Activated T-helper 17 cell treated with anti-CD3 and anti-CD28 coated beads, Interleukin-2, amount 50 U/mL, for 72 hours (primary cell): Measurements from ENCODE around the gene SETD1A. TPM values are rescaled to one million over a fixed set of nuclear protein-coding genes. Genes with fewer than 3 reads are reported as not detected.
A peak's percentile ranks its signal among the peaks of the same experiment; 100 is the strongest.

ENCODE experiments used
- ATAC-seq: fragments of 150-1000 bp; cut with Tn5 transposase; replicated peaks from 2 replicates; pipeline ENCODE4 v1.10.0; 2021; ENCODE audit warnings: mild to moderate bottlenecking, moderate library complexity
- H3K27ac Mint-ChIP-seq: one replicate; pipeline ENCODE4 v1.8.0; 2022; ENCODE audit warnings: mixed read lengths
- H3K27me3 Mint-ChIP-seq: one replicate; pipeline ENCODE4 v1.8.0; 2022; ENCODE audit warnings: mixed read lengths
- H3K36me3 Mint-ChIP-seq: one replicate; pipeline ENCODE4 v1.8.0; 2022; ENCODE audit warnings: low read depth, mild to moderate bottlenecking, mixed read lengths
- H3K4me1 Mint-ChIP-seq: one replicate; pipeline ENCODE4 v1.8.0; 2022; ENCODE audit warnings: mixed read lengths
- H3K4me3 Mint-ChIP-seq: one replicate; pipeline ENCODE4 v1.8.0; 2022; ENCODE audit warnings: mild to moderate bottlenecking, mixed read lengths
- H3K9me3 Mint-ChIP-seq: one replicate; pipeline ENCODE4 v1.8.0; 2022; ENCODE audit warnings: mixed read lengths
- total RNA-seq, 2 donors: library from RNA; stranded (reverse); gene quantifications; one replicate each; pipeline ENCODE4 v1.2.3, GENCODE V29; 2022

Gene SETD1A
- total RNA-seq, 2 donors from 2014 or later, result 27.5 to 33.7 TPM

DNA sequence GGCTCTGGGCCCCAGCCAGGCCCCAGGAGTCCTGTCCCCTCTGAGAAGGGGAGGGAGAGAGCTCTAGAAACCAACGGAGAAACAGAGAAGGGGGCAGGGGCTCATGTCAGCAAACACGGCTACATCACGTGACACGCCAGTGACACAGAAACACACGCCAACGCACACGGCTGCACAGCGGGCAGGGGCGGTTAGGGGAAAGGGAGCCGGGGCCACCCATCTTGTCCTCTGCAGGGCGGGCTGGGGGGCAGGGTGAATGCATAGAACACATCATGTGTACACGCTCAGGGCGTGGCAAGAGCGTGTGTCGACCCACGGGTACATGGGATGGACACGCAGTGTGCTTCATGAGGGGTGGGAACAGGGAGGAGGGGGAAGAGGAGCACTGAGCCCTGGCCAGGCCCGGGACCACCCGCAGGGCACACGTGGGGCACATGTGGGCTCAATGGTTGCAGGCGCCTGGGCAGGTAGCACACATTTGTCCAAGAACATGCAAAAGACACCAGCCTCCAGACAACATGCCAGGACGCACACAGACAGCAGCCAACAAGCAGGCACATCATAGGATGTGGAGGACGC lies 32.0 kb downstream of the SETD1A start:
- H3K9me3 Mint-ChIP-seq, result no peaks in the 10 kb centered on the region
- H3K36me3 Mint-ChIP-seq, result no peaks in the 10 kb centered on the region

DNA sequence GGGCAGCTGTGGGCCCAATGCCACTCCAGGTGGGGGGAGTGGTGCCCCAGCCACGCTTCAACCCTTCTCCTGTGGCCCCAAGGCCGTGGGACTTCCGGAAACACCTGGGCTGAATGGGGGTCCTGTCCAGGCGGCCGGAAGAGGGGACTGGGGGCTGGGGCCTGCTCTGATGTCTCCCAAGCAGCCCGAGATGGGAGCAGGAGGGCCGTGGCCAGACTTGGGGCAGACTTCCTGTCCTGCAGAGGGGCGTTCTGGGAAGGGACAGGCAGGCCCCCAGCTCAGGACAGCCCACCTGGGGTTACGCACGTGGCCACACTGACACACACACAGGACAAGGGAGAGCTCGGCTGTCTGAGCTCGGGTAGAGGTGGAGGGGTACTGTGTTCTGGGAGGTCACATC lies 32.6 kb downstream of the SETD1A start:
- H3K36me3 Mint-ChIP-seq, result no peaks in the 10 kb centered on the region
- H3K27ac Mint-ChIP-seq, result no peak overlapping the region
- no peaks in the 10 kb centered on the region for H3K27me3 Mint-ChIP-seq
- H3K4me1 Mint-ChIP-seq, result peaks cover 6% of the 10 kb centered on the region
- no peak for ATAC-seq
- no peaks in the 10 kb centered on the region for H3K9me3 Mint-ChIP-seq
- no peak overlapping the region for H3K4me3 Mint-ChIP-seq

More for the DNA sequence above, 32.0 kb downstream of the SETD1A start:
- no peak overlapping the region for H3K27ac Mint-ChIP-seq
- no peaks in the 10 kb centered on the region for H3K27me3 Mint-ChIP-seq
- peaks cover 2% of the 10 kb centered on the region for H3K4me1 Mint-ChIP-seq
- ATAC-seq, result no peak
- H3K4me3 Mint-ChIP-seq, result no peak overlapping the region

- ATAC-seq, result no peak
- H3K9me3 Mint-ChIP-seq, result no peaks in the 10 kb centered on the region
- no peak overlapping the region for H3K4me3 Mint-ChIP-seq
- no peaks in the 10 kb centered on the region for H3K36me3 Mint-ChIP-seq
- no peak overlapping the region for H3K27ac Mint-ChIP-seq
- peaks cover 6% of the 10 kb centered on the region for H3K4me1 Mint-ChIP-seq
- no peaks in the 10 kb centered on the region for H3K27me3 Mint-ChIP-seq
These were observed 33.5 kb downstream of the SETD1A start for GRCh38 chr16:30991052-30991451.

GRCh38 chr16:30992276-30992780 lies 34.8 kb downstream of the SETD1A start:
- H3K9me3 Mint-ChIP-seq, result no peaks in the 10 kb centered on the region
- H3K4me1 Mint-ChIP-seq, result peaks cover 6% of the 10 kb centered on the region
- no peak overlapping the region for H3K4me3 Mint-ChIP-seq
- no peaks in the 10 kb centered on the region for H3K36me3 Mint-ChIP-seq
- ATAC-seq, result no peak
- no peaks in the 10 kb centered on the region for H3K27me3 Mint-ChIP-seq
- H3K27ac Mint-ChIP-seq, result no peak overlapping the region

- Mint-ChIP-seq H3K36me3 (no peaks in the 10 kb centered on the region), H3K4me3 (no peak overlapping the region), H3K4me1 (peaks cover 6% of the 10 kb centered on the region), H3K27ac (no peak overlapping the region), H3K27me3 (no peaks in the 10 kb centered on the region), H3K9me3 (no peaks in the 10 kb centered on the region)
- no peak for ATAC-seq
These were observed 35.6 kb downstream of the SETD1A start for GRCh38 chr16:30992931-30993816.

- Mint-ChIP-seq H3K36me3 (no peaks in the 10 kb centered on the region), H3K4me3 (peak overlapping the region; percentile 70), H3K27me3 (no peaks in the 10 kb centered on the region), H3K4me1 (peaks cover 6% of the 10 kb centered on the region), H3K27ac (no peak overlapping the region), H3K9me3 (no peaks in the 10 kb centered on the region)
- ATAC-seq, result no peak
These were observed 38.4 kb downstream of the SETD1A start for GRCh38 chr16:30995927-30996323.

- Mint-ChIP-seq H3K27ac (no peak overlapping the region), H3K9me3 (no peaks in the 10 kb centered on the region), H3K27me3 (no peaks in the 10 kb centered on the region), H3K4me1 (peaks cover 6% of the 10 kb centered on the region), H3K4me3 (peak overlapping the region; percentile 70), H3K36me3 (no peaks in the 10 kb centered on the region)
- ATAC-seq, result no peak
These were observed 38.9 kb downstream of the SETD1A start for GRCh38 chr16:30996324-30996984.

DNA sequence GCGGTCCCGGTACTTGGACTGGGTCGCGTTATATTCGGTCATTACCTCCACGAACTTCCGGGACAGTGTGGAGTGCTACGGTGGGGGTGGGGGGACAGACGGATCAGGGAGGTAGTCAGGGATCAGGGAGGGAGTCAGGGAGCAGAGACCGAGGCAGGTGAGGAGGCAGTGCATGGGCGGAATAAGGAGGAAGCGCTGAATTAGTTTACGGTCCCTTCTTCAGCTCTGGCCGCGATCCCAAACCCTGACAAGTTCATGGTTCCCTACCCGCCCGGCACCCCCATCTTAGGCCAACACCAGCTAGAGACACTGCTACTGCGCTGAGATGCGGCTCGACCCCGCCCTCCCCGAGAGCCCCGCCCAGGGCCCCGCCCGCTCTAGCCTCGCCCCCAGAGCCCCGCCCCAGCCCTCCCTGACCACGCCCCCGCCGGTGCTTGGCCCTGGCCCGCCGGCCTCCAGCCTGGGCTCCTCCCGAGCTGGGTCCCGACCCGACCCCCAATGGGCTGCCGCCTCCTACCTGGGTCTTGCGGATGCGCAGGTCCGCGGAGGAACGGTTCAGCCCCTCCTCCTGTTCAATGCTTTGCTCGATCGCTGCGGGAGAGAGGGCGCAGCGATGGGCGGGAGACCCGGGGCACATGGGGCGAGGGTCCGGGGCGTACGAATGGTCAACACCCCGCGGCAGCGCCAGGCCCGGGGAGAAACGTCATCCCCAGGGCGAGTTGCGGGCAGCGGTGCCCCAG lies 39.6 kb downstream of the SETD1A start:
- Mint-ChIP-seq H3K4me3 (peak overlapping the region; percentile 70), H3K9me3 (no peaks in the 10 kb centered on the region), H3K4me1 (peaks cover 6% of the 10 kb centered on the region), H3K27me3 (no peaks in the 10 kb centered on the region), H3K27ac (no peak overlapping the region), H3K36me3 (no peaks in the 10 kb centered on the region)
- ATAC-seq, result peak; percentile 91

DNA sequence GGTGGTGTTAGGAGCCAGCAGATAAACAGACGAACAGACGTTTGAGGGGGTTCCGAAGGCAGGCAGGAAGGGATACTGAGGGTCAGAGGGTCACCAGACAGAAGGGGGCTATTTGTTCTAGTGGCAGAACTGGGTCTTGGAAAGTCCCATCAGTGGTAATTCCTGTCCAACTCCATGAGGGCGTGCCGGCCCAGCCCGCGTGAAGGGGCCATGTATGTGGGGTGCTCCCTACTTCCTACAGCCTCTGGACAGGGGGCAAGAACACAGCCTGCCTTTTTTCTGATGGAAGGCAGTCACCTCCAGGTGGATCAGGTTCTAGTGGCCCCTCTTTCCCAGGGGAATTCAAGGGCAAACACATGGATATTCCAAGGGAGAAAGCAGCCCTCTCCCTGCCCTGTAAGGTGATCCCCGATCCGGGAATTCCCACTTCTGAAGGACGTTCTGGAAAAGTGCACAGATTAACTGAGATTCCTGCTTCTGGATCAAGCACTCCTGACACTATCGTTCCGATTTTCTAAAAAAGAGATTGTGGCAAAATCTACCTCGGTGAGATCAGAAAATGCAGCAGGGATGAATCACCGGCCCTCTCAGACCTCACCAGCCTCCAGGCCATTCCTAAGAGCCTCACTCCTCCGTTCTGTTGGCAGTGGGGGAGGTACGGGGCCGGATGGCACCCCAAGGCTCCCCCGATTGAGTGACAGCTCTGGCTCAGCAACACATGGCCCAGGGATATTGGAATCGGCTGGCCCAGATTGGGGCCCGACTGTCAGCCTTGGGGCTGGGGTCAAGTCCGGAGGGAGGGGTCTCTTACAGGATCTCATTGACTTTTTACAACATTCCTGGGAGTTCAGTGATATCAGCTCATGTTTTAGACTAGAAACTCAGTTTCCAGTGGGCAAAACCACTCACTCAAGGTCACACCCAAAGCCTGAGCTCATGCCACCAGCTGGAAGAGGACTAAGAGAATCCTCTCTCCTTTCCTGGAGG lies 40.5 kb downstream of the SETD1A start:
- no peak for ATAC-seq
- no peaks in the 10 kb centered on the region for H3K9me3 Mint-ChIP-seq
- H3K4me1 Mint-ChIP-seq, result peaks cover 6% of the 10 kb centered on the region
- H3K27me3 Mint-ChIP-seq, result no peaks in the 10 kb centered on the region
- no peaks in the 10 kb centered on the region for H3K36me3 Mint-ChIP-seq
- H3K4me3 Mint-ChIP-seq, result peak overlapping the region; percentile 70
- H3K27ac Mint-ChIP-seq, result no peak overlapping the region

GRCh38 chr16:30998852-30999761 lies 41.6 kb downstream of the SETD1A start:
- H3K4me3 Mint-ChIP-seq, result no peak overlapping the region
- H3K36me3 Mint-ChIP-seq, result no peaks in the 10 kb centered on the region
- H3K27ac Mint-ChIP-seq, result no peak overlapping the region
- no peaks in the 10 kb centered on the region for H3K9me3 Mint-ChIP-seq
- H3K4me1 Mint-ChIP-seq, result peaks cover 6% of the 10 kb centered on the region
- H3K27me3 Mint-ChIP-seq, result no peaks in the 10 kb centered on the region
- no peak for ATAC-seq

DNA sequence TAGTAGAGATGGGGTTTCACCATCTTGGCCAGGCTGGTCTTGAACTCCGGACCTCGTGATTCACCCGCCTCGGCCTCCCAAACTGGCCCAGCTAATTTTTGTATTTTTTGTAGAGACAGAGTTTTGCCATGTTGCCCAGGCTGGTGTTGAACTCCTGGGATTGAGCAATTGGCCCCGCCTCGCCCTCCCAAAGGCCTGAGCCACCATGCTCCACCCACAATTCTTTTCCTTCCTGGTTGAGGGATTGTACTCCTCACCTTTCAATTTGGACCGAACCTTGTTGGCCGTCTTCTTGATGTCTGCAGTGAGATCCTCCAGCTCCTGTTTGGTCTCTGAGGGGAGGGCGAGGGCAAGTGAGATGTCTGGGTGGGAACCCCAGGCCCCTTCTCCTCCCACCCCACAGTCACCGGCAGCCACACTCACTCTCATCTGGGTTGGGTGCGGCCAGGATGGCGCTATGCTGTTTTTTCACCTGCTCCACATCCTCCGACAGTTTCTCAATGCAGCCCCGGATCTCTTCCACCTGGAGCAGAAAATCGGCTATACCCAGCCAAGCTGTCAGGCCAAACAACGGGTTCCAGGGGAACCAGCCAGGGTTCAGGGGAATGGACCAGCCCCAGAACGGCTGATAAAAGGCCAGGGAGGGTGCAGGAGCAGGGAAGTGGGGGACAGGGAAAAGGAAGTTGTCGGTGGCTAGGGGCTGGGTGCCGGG lies 43.3 kb downstream of the SETD1A start:
- Mint-ChIP-seq H3K36me3 (no peaks in the 10 kb centered on the region), H3K27me3 (no peaks in the 10 kb centered on the region), H3K4me3 (no peak overlapping the region), H3K4me1 (no peaks in the 10 kb centered on the region), H3K27ac (no peak overlapping the region), H3K9me3 (no peaks in the 10 kb centered on the region)
- ATAC-seq, result no peak
